Effector memory CD8-positive, alpha-beta T cell (primary cell): ENCODE data around the gene NUDT22.

Experiments
- ATAC-seq: fragments of 150-1000 bp; cut with Tn5 transposase; replicated peaks from 2 replicates; pipeline ENCODE4 v1.10.0; 2021; ENCODE audit warnings: mild to moderate bottlenecking, moderate library complexity
- DNase-seq, 3 experiments: peaks; one replicate each; pipeline ENCODE4 v3.0.0; 2021
- H3K27ac Mint-ChIP-seq, 2 donors: one replicate each; pipeline ENCODE4 v1.8.0; 2022; ENCODE audit warnings: mild to moderate bottlenecking in 2 of 2, mixed read lengths in 2 of 2, moderate library complexity in 2 of 2
- H3K27me3 Mint-ChIP-seq, 2 donors: one replicate each; pipeline ENCODE4 v1.8.0; 2022; ENCODE audit warnings: mixed read lengths in 2 of 2
- H3K36me3 Mint-ChIP-seq: one replicate; pipeline ENCODE4 v1.8.0; 2022; ENCODE audit warnings: mild to moderate bottlenecking, moderate library complexity, mixed read lengths; ENCODE audit not compliant: insufficient read depth
- H3K4me1 Mint-ChIP-seq, 2 donors: one replicate each; pipeline ENCODE4 v1.8.0; 2022; ENCODE audit warnings: low read depth in 2 of 2, mixed read lengths in 2 of 2
- H3K4me3 Mint-ChIP-seq, 2 donors: one replicate each; pipeline ENCODE4 v1.8.0; 2022; ENCODE audit warnings: mild to moderate bottlenecking in 2 of 2, mixed read lengths in 2 of 2, moderate library complexity in 2 of 2
- H3K9me3 Mint-ChIP-seq, 2 donors: one replicate each; pipeline ENCODE4 v1.8.0; 2022; ENCODE audit warnings: mixed read lengths in 2 of 2

Gene NUDT22

GRCh38 chr11:64210301-64211020, 15.6 kb upstream of the NUDT22 start:
- peaks cover 35 to 42% of the 10 kb centered on the region in 2 donors for H3K4me1 Mint-ChIP-seq
- H3K4me3 Mint-ChIP-seq, result no peak overlapping the region
- H3K27me3 Mint-ChIP-seq, result no peaks in the 10 kb centered on the region
- no peaks in the 10 kb centered on the region for H3K9me3 Mint-ChIP-seq
- ATAC-seq (no peak), DNase-seq (no peak)
- H3K36me3 Mint-ChIP-seq, result peaks cover 67% of the 10 kb centered on the region
- H3K27ac Mint-ChIP-seq, result no peak overlapping the region

GRCh38 chr11:64211181-64211872, 14.7 kb upstream of the NUDT22 start:
- ATAC-seq, result no peak
- Mint-ChIP-seq H3K27me3 (no peaks in the 10 kb centered on the region), H3K36me3 (peaks cover 74% of the 10 kb centered on the region), H3K9me3 (no peaks in the 10 kb centered on the region), H3K4me1 (peaks cover 35 to 36% of the 10 kb centered on the region in 2 donors), H3K4me3 (no peak overlapping the region), H3K27ac (no peak overlapping the region)
- DNase-seq, result no peak

GRCh38 chr11:64216879-64217278, 9.2 kb upstream of the NUDT22 start:
- no peaks in the 10 kb centered on the region for H3K27me3 Mint-ChIP-seq
- H3K4me1 Mint-ChIP-seq, result peaks cover 11 to 17% of the 10 kb centered on the region in 2 donors
- ATAC-seq (no peak), DNase-seq (no peak)
- H3K36me3 Mint-ChIP-seq, result peaks cover 85% of the 10 kb centered on the region
- peak overlapping the region in 1 of 2 donors; percentile 59 for H3K27ac Mint-ChIP-seq
- no peaks in the 10 kb centered on the region for H3K9me3 Mint-ChIP-seq
- H3K4me3 Mint-ChIP-seq, result no peak overlapping the region

DNA sequence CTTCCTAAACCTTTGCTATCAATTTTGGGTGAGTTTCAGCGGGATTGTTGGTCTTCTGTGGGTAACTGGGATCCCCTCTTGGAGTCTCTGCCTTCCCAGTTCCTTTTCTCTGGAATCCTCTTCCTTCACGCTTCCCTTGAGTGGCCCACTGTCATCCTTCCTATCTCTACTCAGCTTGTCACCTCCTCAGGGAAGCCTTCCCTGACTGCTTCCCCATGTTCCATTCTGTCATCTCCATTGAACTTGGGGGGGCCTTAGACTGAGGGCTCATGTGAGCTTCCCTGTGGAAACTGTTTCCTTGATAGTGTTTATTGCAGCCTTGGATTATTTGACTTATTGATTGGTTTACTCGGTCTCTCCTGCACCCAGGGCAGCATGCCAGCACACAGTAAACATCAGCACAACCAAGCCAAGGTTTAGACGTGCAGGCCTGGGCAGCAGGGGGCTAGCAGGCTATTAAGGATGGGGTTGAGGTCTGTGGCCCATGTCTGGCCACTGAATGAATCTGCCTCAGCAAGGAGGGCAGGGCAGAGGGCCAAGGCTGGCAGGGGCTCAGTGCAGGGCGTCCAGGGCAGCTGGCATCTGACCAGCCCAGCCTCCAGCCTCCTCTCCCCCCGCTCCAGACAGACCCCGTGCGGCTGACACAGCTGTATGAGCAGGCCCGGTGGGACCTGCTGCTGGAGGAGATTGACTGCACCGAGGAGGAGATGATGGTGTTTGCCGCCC, 7.3 kb upstream of the NUDT22 start:
- Mint-ChIP-seq H3K27ac (peak overlapping the region; percentile 65 to 85), H3K4me3 (no peak overlapping the region), H3K4me1 (peaks cover 4 to 7% of the 10 kb centered on the region in 2 donors), H3K9me3 (no peaks in the 10 kb centered on the region), H3K27me3 (no peaks in the 10 kb centered on the region), H3K36me3 (peaks cover 89% of the 10 kb centered on the region)
- no peak for ATAC-seq
- DNase-seq, result no peak

GRCh38 chr11:64219354-64219684, 6.8 kb upstream of the NUDT22 start:
- Mint-ChIP-seq H3K27ac (no peak overlapping the region), H3K9me3 (no peaks in the 10 kb centered on the region), H3K36me3 (peaks cover 88% of the 10 kb centered on the region), H3K27me3 (no peaks in the 10 kb centered on the region), H3K4me1 (peaks cover 6 to 7% of the 10 kb centered on the region in 2 donors), H3K4me3 (no peak overlapping the region)
- ATAC-seq, result no peak
- DNase-seq, result no peak

- no peaks in the 10 kb centered on the region for H3K9me3 Mint-ChIP-seq
- H3K36me3 Mint-ChIP-seq, result peaks cover 85% of the 10 kb centered on the region
- no peak for ATAC-seq
- no peak overlapping the region for H3K27ac Mint-ChIP-seq
- no peaks in the 10 kb centered on the region for H3K27me3 Mint-ChIP-seq
- peaks cover 7% of the 10 kb centered on the region in 2 donors for H3K4me1 Mint-ChIP-seq
- DNase-seq, result no peak
- no peak overlapping the region for H3K4me3 Mint-ChIP-seq
Observed at GRCh38 chr11:64219755-64220154, 6.3 kb upstream of the NUDT22 start.

DNA sequence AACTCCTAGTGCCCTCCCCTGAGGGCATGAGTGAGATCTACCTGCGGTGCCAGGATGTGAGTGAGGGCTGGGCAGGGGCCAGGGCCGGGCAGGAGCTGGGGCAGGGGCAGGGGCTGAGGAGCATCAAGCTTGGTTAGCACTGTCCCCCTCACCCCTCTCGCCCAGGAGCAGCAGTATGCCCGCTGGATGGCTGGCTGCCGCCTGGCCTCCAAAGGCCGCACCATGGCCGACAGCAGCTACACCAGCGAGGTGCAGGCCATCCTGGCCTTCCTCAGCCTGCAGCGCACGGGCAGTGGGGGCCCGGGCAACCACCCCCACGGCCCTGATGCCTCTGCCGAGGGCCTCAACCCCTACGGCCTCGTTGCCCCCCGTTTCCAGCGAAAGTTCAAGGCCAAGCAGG, 5.8 kb upstream of the NUDT22 start:
- Mint-ChIP-seq H3K27ac (no peak overlapping the region), H3K4me3 (no peak overlapping the region), H3K9me3 (no peaks in the 10 kb centered on the region), H3K4me1 (peaks cover 11 to 12% of the 10 kb centered on the region in 2 donors), H3K36me3 (peaks cover 80% of the 10 kb centered on the region), H3K27me3 (no peaks in the 10 kb centered on the region)
- no peak for ATAC-seq
- DNase-seq, result no peak

GRCh38 chr11:64220798-64221197, 5.3 kb upstream of the NUDT22 start:
- H3K9me3 Mint-ChIP-seq, result no peaks in the 10 kb centered on the region
- DNase-seq (no peak), ATAC-seq (no peak)
- H3K27me3 Mint-ChIP-seq, result no peaks in the 10 kb centered on the region
- peaks cover 74% of the 10 kb centered on the region for H3K36me3 Mint-ChIP-seq
- no peak overlapping the region for H3K4me3 Mint-ChIP-seq
- peak overlapping the region in 1 of 2 donors; percentile 35 for H3K27ac Mint-ChIP-seq
- H3K4me1 Mint-ChIP-seq, result peaks cover 11 to 12% of the 10 kb centered on the region in 2 donors

DNA sequence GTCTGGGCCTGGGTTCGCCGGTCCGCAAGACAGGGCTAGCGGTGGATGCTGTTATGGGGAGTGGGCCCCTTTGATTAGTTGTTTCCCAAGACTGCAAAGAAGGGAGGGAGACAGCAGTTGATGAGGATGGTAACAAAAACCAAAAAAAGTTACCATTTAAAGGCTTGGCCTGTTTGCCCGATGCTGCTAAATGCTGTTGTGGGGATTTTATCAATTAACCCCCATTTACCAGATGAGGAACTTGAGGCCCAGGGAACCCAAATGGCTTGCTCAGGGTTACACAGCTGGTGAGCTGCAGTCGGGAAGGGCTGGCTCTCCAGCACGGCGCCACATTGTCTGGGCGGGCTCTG, 3.4 kb upstream of the NUDT22 start:
- no peaks in the 10 kb centered on the region for H3K27me3 Mint-ChIP-seq
- no peaks in the 10 kb centered on the region for H3K9me3 Mint-ChIP-seq
- H3K27ac Mint-ChIP-seq, result no peak overlapping the region
- peaks cover 20 to 22% of the 10 kb centered on the region in 2 donors for H3K4me1 Mint-ChIP-seq
- no peak overlapping the region for H3K4me3 Mint-ChIP-seq
- ATAC-seq (no peak), DNase-seq (no peak)
- peaks cover 59% of the 10 kb centered on the region for H3K36me3 Mint-ChIP-seq

GRCh38 chr11:64223001-64223651, 2.9 kb upstream of the NUDT22 start:
- Mint-ChIP-seq H3K9me3 (no peaks in the 10 kb centered on the region), H3K27me3 (no peaks in the 10 kb centered on the region), H3K4me3 (no peak overlapping the region), H3K36me3 (peaks cover 54% of the 10 kb centered on the region), H3K4me1 (peaks cover 20 to 22% of the 10 kb centered on the region in 2 donors), H3K27ac (no peak overlapping the region)
- ATAC-seq, result no peak
- no peak for DNase-seq

DNA sequence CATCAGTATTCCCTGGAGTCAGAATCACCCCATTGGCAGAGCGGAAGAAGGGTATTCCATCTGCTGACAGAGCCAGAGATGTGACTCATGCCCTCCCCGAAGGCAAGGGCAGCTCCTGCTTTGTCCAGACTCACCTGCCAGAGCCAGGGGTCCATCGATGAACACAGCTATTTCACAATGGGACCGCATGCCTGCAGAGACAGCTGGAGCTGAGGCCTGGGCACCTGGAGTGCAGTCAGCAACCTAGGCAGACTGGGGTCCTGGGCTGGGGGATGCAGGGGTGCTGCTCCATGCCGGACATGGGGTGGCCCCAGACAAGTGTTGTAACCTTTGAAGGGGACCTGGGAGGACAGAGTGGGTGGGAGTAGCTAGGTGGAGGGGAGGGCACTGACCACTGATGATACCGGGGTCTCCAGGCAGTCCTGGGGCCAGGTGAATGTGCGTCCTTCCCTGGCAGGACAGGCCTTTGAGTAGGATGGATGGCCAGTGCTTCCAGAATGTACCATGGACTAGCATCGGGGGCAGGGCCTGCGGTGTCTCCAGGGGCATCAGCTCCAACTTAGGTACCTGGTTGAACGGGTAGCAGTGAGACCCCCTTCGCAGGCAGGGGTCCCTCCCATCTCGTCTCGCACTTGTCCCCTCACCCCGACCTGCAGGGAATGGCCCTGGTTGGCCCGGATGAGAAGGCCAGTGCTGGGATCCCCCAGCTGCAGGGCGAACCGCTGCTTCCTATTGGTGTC, 1.8 kb upstream of the NUDT22 start:
- Mint-ChIP-seq H3K36me3 (peaks cover 44% of the 10 kb centered on the region), H3K27ac (no peak overlapping the region), H3K4me1 (peaks cover 14 to 23% of the 10 kb centered on the region in 2 donors), H3K4me3 (peak overlapping the region; percentile 85 to 87), H3K9me3 (no peaks in the 10 kb centered on the region), H3K27me3 (no peaks in the 10 kb centered on the region)
- ATAC-seq (no peak), DNase-seq (no peak)

GRCh38 chr11:64224891-64225607, 1.0 kb upstream of the NUDT22 start:
- no peak for DNase-seq
- no peak for ATAC-seq
- Mint-ChIP-seq H3K4me3 (peak overlapping the region; percentile 85 to 87), H3K9me3 (no peaks in the 10 kb centered on the region), H3K36me3 (peaks cover 42% of the 10 kb centered on the region), H3K27me3 (no peaks in the 10 kb centered on the region), H3K4me1 (peaks cover 21 to 30% of the 10 kb centered on the region in 2 donors), H3K27ac (peak overlapping the region in 1 of 2 donors; percentile 94)
